Hepatocyte (in vitro differentiated cells): ENCODE measurements around the gene SNHG17.

Experiments
- EZH2 ChIP-seq: fragments of 200-600 bp; sonication (generic); IDR thresholded peaks from 2 replicates; pipeline ENCODE4 v1.6.1; 2016; ENCODE audit warnings: antibody characterized with exemption, mild to moderate bottlenecking, borderline replicate concordance
- EZH2phosphoT487 ChIP-seq: fragments of 200-600 bp; sonication (generic); IDR thresholded peaks from one replicate; pipeline ENCODE4 v1.6.1; 2018; ENCODE audit warnings: antibody characterized with exemption, mild to moderate bottlenecking, low read depth, moderate library complexity; ENCODE audit not compliant: unreplicated experiment, severe bottlenecking
- TF ChIP-seq, protein P1 (sequence below): fragments of 200-600 bp; sonication (generic); IDR thresholded peaks from 2 replicates; pipeline ENCODE4 v1.5.1; 2016; ENCODE audit warnings: antibody characterized with exemption, mild to moderate bottlenecking; ENCODE audit not compliant: poor library complexity

DNA sequence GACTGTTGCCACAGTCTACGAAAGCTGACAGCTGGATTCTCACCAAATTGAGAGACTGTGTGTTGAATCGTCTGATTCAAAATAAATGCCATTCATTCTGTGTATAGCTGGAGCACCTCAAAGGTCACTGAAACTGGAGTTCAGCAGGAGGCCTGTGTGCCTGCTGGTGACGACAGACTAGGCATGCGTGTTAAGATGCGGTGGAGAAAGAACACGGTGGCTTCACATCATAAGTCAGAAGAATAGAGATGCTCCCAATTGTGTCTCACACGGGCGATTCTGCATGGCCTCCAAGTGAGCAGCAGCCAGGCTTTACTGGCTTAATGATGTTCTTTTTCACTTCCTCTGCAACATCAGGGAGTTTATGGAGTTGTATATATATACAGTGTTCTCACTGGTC lies 32.3 kb downstream of the SNHG17 start:
- TF ChIP-seq, protein P1, sequence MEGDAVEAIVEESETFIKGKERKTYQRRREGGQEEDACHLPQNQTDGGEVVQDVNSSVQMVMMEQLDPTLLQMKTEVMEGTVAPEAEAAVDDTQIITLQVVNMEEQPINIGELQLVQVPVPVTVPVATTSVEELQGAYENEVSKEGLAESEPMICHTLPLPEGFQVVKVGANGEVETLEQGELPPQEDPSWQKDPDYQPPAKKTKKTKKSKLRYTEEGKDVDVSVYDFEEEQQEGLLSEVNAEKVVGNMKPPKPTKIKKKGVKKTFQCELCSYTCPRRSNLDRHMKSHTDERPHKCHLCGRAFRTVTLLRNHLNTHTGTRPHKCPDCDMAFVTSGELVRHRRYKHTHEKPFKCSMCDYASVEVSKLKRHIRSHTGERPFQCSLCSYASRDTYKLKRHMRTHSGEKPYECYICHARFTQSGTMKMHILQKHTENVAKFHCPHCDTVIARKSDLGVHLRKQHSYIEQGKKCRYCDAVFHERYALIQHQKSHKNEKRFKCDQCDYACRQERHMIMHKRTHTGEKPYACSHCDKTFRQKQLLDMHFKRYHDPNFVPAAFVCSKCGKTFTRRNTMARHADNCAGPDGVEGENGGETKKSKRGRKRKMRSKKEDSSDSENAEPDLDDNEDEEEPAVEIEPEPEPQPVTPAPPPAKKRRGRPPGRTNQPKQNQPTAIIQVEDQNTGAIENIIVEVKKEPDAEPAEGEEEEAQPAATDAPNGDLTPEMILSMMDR, result no peak
- TF ChIP-seq EZH2phosphoT487 (no peak), EZH2 (no peak)
